Measurements from ENCODE around the gene KIAA1549.

DNA sequence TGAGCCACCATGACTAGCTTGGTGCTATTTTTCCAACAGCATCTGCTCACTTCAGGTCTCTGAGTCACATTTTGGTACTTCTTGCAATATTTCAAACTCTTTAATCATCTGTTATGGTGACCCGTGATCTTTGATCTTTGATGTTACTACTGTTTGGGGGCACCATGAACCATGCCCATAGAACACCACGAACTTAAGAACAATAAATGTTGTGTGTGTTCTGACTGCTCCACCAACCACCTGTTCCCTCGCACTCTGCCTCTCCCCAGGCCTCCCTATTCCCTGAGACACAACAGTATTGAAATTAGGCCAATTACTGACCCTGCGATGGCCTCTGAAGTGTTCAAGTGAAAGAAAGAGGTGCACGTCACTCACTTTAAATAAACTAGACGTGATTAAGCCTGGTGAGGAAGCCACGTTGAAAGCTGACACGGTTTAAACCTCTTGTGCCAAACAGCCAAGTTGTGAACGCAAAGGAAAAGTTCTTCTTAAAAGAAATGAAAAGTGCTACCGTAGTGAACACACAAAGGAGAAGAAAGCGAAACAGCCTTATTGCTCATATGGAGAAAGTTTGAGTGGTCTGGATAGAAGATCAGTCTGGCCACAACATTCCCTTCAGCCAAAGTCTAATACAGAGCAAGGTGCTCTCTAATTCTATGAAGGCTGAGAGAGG, 156.0 kb downstream of the KIAA1549 start:
- TF ChIP-seq EZH2 (IDR thresholded peaks at IDR 0.05; ENCODE audit: borderline replicate concordance, insufficient read depth, low read depth, low read length, poor library complexity, severe bottlenecking) (no peak), CTCF (IDR thresholded peaks at IDR 0.05) (no peak)

Data from B cell (primary cell).